HCT116 (cell line): ENCODE data around the gene HBM. TPM values are rescaled to one million over a fixed set of nuclear protein-coding genes. Genes with fewer than 3 reads are reported as not detected.

Experiments used
- ATAC-seq: fragments of 200-7000 bp; cut with Tn5 transposase; 2 replicates; pipeline ENCODE4 v1.9.1; 2020; ENCODE audit warnings: mild to moderate bottlenecking, moderate library complexity
- BruUV-seq: library from RNA; stranded (reverse); fragments of 400-500 nt; replicated peaks from 2 replicates; lab custom pipeline; 2021; lab: Mats Ljungman, UMichigan
- CTCF ChIA-PET: fragments of 300-600 bp; sonication (Branson Sonifier 250); formaldehyde crosslinking; loops from one replicate; lab custom pipeline; 2021; ENCODE audit warnings: antibody characterized with exemption; lab: Charles Lee
- POLR2A ChIA-PET: fragments of 300-600, 350-600 bp; sonication (Branson Sonifier 250); formaldehyde crosslinking; loops from one replicate; lab custom pipeline; 2021; ENCODE audit warnings: antibody characterized with exemption; lab: Charles Lee
- RAD21 ChIA-PET, 2 experiments: fragments of 300-600 bp; sonication (Branson Sonifier 250); formaldehyde crosslinking; loops; one replicate each; lab custom pipeline; 2023; ENCODE audit warnings: low total read pairs in 2 of 2; ENCODE audit not compliant: uncharacterized antibody in 2 of 2, unreplicated experiment in 2 of 2, low non-redundant PET in 1 of 2; lab: Charles Lee
- DNase-seq: peaks from one replicate; pipeline ENCODE4 v3.0.0-alpha.2; 2010; ENCODE audit warnings: low read depth, low spot score
- H2AFZ ChIP-seq: fragments of 200-600 bp; shearing (Covaris generic), sonication (generic); 2 replicates; pipeline ENCODE4 v1.6.1; 2017; ENCODE audit warnings: low read depth, mixed run types, mixed read lengths, antibody characterized with exemption, low read length; ENCODE audit not compliant: poor library complexity, severe bottlenecking
- H3K27ac ChIP-seq: 2 replicates; pipeline ENCODE4 v1.5.1; 2012; ENCODE audit warnings: low read depth, low read length
- H3K27me3 ChIP-seq: fragments of 200-600 bp; sonication (generic); 2 replicates; pipeline ENCODE4 v1.6.1; 2016; ENCODE audit warnings: mixed run types, low read length, mixed read lengths; ENCODE audit not compliant: insufficient read depth
- H3K36me3 ChIP-seq, 2 experiments: fragments of 200-500 bp in 1 of 2; fragments of 200-600 bp in 1 of 2; sonication (Bioruptor generic) in 1 of 2; sonication (generic) in 1 of 2; 2 replicates each; pipeline versions ENCODE4 v1.5.1 to v1.6.1; 2014 to 2016; ENCODE audit warnings: low read length in 2 of 2, inconsistent platforms in 1 of 2, mixed read lengths in 1 of 2, mixed run types in 1 of 2; ENCODE audit not compliant: insufficient read depth in 2 of 2, control insufficient read depth in 1 of 2
- H3K4me1 ChIP-seq, 2 experiments: fragments of 200-600 bp in 1 of 2; sonication (generic) in 1 of 2; 2 replicates each; pipeline versions ENCODE4 v1.5.1 to v1.6.1; 2012 to 2017; ENCODE audit warnings: low read length in 2 of 2, inconsistent platforms in 1 of 2, mild to moderate bottlenecking in 1 of 2, mixed read lengths in 1 of 2, mixed run types in 1 of 2, moderate library complexity in 1 of 2; ENCODE audit not compliant: insufficient read depth in 2 of 2, control insufficient read depth in 1 of 2
- H3K4me2 ChIP-seq: fragments of 200-600 bp; sonication (generic); 2 replicates; pipeline ENCODE4 v1.6.1; 2017; ENCODE audit warnings: mixed run types, low read length, mixed read lengths
- H3K4me3 ChIP-seq, 2 experiments: fragments of 200-600 bp in 1 of 2; sonication (generic) in 1 of 2; replicated peaks in 1 of 2; 2 replicates each; pipeline ENCODE4 v1.5.1; 2011 to 2016; ENCODE audit warnings: low read length in 2 of 2, control low read depth in 1 of 2, low read depth in 1 of 2, mild to moderate bottlenecking in 1 of 2, mixed read lengths in 1 of 2, mixed run types in 1 of 2
- H3K79me2 ChIP-seq: fragments of 200-600 bp; sonication (generic); 2 replicates; pipeline ENCODE4 v1.6.1; 2017; ENCODE audit warnings: mild to moderate bottlenecking, mixed run types, low read length, moderate library complexity, mixed read lengths; ENCODE audit not compliant: insufficient read depth
- H3K9ac ChIP-seq: fragments of 200-600 bp; sonication (generic); 2 replicates; pipeline ENCODE4 v1.6.1; 2016; ENCODE audit warnings: low read length, mixed read lengths
- H3K9me2 ChIP-seq: fragments of 200-600 bp; sonication (generic), shearing (Covaris generic); 2 replicates; pipeline ENCODE4 v1.6.1; 2017; ENCODE audit warnings: mixed run types, mild to moderate bottlenecking, moderate library complexity; ENCODE audit not compliant: insufficient read depth
- H3K9me3 ChIP-seq, 2 experiments: fragments of 200-500 bp in 1 of 2; fragments of 200-600 bp in 1 of 2; sonication (Bioruptor generic) in 1 of 2; sonication (generic) in 1 of 2; 2 replicates each; pipeline ENCODE4 v1.6.1; 2014 to 2017; ENCODE audit warnings: low read length in 2 of 2, mixed read lengths in 2 of 2, inconsistent platforms in 1 of 2, low read depth in 1 of 2, mild to moderate bottlenecking in 1 of 2, mixed run types in 1 of 2, moderate library complexity in 1 of 2; ENCODE audit not compliant: control insufficient read depth in 1 of 2, insufficient read depth in 1 of 2
- H4K20me1 ChIP-seq: fragments of 200-600 bp; sonication (generic), shearing (Covaris generic); 2 replicates; pipeline ENCODE4 v1.6.1; 2017; ENCODE audit warnings: mixed run types, mild to moderate bottlenecking, moderate library complexity; ENCODE audit not compliant: insufficient read depth
- CEBPB ChIP-seq: IDR thresholded peaks from 2 replicates; pipeline ENCODE4 v1.6.1; 2012; ENCODE audit warnings: low read depth
- EGR1 ChIP-seq: IDR thresholded peaks from 2 replicates; pipeline ENCODE4 v1.6.1; 2012; ENCODE audit warnings: low read depth
- ELF1 ChIP-seq: IDR thresholded peaks from 2 replicates; pipeline ENCODE4 v1.6.1; 2012; ENCODE audit warnings: low read depth, borderline replicate concordance
- EZH2 ChIP-seq: fragments of 200-600 bp; sonication (generic); IDR thresholded peaks from 2 replicates; pipeline ENCODE4 v1.6.1; 2017; ENCODE audit warnings: antibody characterized with exemption, mixed run types
- EZH2phosphoT487 ChIP-seq: fragments of 200-600 bp; IDR thresholded peaks from 2 replicates; pipeline ENCODE4 v1.6.1; 2018; ENCODE audit warnings: antibody characterized with exemption, borderline replicate concordance
- JUND ChIP-seq: IDR thresholded peaks from 2 replicates; pipeline ENCODE4 v1.6.1; 2012
- RAD21 ChIP-seq: IDR thresholded peaks from 2 replicates; pipeline ENCODE4 v1.6.1; 2012; ENCODE audit warnings: low read depth, mild to moderate bottlenecking
- ZFX ChIP-seq: fragments of 450-650 bp; IDR thresholded peaks from 2 replicates; pipeline ENCODE4 v1.6.1; 2017
- intact Hi-C: fragments of 100-400 bp; cut with micrococcal nuclease; formaldehyde crosslinking; loops from 2 replicates; pipeline ENCODE4 v1.10.0; 2022
- total RNA-seq: library from RNA; stranded (reverse); gene quantifications from one replicate; pipeline ENCODE4 v1.2.1, GENCODE V29; 2021; ENCODE audit not compliant: unreplicated experiment
- TF ChIP-seq, protein P1 (sequence below), 3 experiments: fragments of 200-600 bp in 1 of 3; sonication (generic) in 1 of 3; IDR thresholded peaks in 2 of 3; conservative IDR thresholded peaks in 1 of 3; 2 replicates each; pipeline ENCODE4 v1.5.1; 2012 to 2017; ENCODE audit warnings: low read depth in 2 of 3, low read length in 2 of 3, antibody characterized with exemption in 1 of 3, borderline replicate concordance in 1 of 3, control low read depth in 1 of 3, mild to moderate bottlenecking in 1 of 3, mixed read lengths in 1 of 3, mixed run types in 1 of 3, moderate library complexity in 1 of 3; ENCODE audit not compliant: insufficient read depth in 1 of 3
- TF ChIP-seq, protein P2 (sequence below): IDR thresholded peaks from 2 replicates; pipeline ENCODE4 v1.6.1; 2012

The HBM gene
- total RNA-seq, 1 experiment from 2014 or later: not detected

DNA sequence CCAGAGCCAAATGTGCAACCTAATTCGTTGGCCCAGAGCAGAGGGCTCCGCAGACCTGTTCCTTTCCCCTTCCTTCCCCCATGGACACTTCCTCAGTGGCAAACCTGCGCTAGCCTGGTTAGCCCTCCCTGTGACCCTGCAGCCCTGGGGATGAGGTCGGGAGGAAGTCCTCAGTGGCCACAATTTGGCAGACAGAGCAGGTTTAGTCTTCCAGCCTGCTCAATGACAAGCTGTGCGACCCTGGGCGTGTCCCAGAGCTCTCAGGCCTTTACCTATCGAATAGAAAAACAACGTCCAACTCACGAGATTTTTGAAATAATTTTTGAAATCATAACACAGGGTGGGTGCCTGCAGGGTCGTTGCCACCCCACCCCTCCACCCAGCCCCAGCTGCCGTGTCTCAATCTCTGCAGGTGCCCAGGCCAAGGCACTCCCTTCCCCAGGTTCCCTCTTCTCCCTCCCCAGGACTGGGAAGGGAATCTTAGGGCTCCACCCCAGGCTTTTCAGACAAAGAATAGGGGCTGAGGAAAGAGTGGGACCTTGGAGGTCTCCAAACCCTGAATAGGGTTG lies 1.4 kb downstream of the HBM start:
- ATAC-seq (no peak), DNase-seq (no peak)
- Histone ChIP-seq H2AFZ (no peak overlapping the region), H3K4me3 (no peak overlapping the region), H3K27me3 (no peaks in the 10 kb centered on the region), H3K79me2 (no peaks in the 10 kb centered on the region), H3K4me1 (peaks cover 0 to 14% of the 10 kb centered on the region in 2 experiments; a peak in 2 of 4 replicates), H4K20me1 (no peaks in the 10 kb centered on the region), H3K9ac (no peak overlapping the region), H3K36me3 (no peaks in the 10 kb centered on the region), H3K4me2 (no peak overlapping the region), H3K9me3 (no peaks in the 10 kb centered on the region), H3K9me2 (no peaks in the 10 kb centered on the region), H3K27ac (no peak overlapping the region)
- TF ChIP-seq EZH2phosphoT487 (no peak), JUND (no peak), ELF1 (no peak), RAD21 (no peak), CEBPB (no peak), EZH2 (no peak), EGR1 (no peak), ZFX (no peak)
- TF ChIP-seq, protein P1, sequence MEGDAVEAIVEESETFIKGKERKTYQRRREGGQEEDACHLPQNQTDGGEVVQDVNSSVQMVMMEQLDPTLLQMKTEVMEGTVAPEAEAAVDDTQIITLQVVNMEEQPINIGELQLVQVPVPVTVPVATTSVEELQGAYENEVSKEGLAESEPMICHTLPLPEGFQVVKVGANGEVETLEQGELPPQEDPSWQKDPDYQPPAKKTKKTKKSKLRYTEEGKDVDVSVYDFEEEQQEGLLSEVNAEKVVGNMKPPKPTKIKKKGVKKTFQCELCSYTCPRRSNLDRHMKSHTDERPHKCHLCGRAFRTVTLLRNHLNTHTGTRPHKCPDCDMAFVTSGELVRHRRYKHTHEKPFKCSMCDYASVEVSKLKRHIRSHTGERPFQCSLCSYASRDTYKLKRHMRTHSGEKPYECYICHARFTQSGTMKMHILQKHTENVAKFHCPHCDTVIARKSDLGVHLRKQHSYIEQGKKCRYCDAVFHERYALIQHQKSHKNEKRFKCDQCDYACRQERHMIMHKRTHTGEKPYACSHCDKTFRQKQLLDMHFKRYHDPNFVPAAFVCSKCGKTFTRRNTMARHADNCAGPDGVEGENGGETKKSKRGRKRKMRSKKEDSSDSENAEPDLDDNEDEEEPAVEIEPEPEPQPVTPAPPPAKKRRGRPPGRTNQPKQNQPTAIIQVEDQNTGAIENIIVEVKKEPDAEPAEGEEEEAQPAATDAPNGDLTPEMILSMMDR (IDR thresholded peaks at IDR 0.05 in 2 of 3, conservative IDR thresholded peaks at IDR 0.05 in 1 of 3; ENCODE audit: borderline replicate concordance in 1 of 3, insufficient read depth in 1 of 3, low read depth in 2 of 3, low read length in 2 of 3): no peak
- TF ChIP-seq, protein P2, sequence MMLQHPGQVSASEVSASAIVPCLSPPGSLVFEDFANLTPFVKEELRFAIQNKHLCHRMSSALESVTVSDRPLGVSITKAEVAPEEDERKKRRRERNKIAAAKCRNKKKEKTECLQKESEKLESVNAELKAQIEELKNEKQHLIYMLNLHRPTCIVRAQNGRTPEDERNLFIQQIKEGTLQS: no peak
- POLR2A ChIA-PET: no interaction called here
- CTCF ChIA-PET: no interaction called here
- no TSS peak for BruUV-seq
- RAD21 ChIA-PET: no interaction called here
- intact Hi-C loops: no loop called here
